ENCODE results near the gene GMPPA. TPM values are rescaled to one million over a fixed set of nuclear protein-coding genes. Genes with fewer than 3 reads are reported as not detected.

Gene GMPPA
- total RNA-seq, 1 donor from 2014 or later: 54.0 TPM

DNA sequence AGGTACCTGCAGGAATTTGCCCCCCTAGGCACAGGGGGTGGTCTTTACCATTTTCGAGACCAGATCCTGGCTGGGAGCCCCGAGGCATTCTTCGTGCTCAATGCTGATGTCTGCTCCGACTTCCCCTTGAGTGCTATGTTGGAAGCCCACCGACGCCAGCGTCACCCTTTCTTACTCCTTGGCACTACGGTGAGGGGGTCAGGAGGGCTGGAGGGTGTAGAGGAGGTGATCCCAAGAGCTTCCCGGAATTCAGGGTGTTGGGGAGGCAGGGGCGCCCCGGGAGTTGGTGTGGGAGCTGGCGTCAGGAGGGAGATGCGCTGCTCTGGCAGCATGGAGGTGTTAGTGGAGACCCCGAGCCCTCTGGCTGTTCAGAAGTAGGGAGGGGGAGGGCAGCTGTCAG, 3.2 kb downstream of the GMPPA start:
- intact Hi-C loops (cut with micrococcal nuclease): no loop called here

DNA sequence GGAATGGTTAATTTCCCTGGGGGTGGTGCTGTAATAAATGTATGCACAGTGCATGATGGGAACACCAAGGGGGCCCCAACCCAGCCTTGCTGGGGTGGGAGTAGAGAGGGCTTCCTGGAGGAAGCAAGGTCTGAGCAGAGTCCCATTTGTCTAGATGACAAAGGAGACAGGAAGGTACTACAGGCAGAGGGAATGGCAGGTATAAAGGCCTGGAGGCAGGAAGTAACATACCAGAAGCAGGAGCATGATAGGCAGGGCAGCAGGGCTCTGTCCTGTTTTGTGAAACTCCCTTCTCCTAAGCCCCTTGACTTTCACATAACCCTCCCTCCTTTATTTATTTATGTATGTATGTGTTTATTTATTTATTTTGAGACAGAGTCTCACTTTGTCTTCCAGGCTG, 3.9 kb downstream of the GMPPA start:
- intact Hi-C loops (cut with micrococcal nuclease): no loop called here

DNA sequence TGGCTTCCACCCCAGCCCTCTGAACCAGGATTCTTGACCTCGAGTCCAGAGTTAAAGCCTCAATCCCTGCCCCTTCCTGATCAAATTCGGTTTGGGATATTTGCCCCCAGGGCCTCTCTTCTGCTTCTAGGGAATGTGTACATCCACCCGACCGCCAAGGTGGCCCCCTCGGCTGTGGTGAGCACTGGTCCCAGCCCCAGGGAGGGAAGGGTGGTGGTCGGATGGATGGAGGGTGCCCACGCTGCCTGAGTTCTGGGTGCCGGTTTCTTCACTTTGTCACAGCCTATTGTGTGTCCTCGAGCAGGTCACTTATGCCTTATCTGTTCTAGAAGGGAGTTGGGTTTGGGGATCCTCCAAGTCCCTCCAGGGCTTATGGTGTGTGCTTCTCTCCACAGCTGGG, 6.9 kb downstream of the GMPPA start:
- intact Hi-C loops (cut with micrococcal nuclease): no loop called here

DNA sequence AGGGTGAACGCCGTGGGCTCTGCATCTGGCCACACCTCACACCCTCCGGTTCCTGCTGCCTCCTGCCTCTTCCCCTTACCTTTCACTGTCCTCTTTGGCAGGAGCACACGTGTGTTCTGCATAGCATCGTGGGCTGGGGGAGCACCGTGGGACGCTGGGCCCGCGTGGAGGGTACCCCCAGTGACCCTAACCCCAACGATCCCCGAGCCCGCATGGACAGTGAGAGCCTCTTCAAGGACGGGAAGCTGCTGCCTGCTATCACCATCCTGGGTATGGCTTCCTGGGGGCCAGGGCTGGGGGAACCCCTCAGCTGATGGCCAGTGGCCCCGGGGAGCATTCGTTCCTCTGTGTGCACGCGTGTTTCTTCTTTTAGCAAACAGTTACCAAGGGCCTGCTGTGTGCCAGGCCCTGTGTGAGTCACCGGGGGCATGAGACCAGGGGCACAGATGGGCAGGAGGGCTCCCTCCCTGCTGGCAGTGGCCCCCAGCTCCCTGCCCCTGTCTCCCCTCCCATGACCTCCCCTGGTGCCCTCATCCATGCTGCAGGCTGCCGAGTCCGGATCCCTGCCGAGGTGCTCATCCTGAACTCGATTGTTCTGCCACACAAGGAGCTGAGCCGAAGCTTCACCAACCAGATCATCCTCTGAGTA, 7.6 kb downstream of the GMPPA start:
- intact Hi-C loops (cut with micrococcal nuclease): no loop called here

DNA sequence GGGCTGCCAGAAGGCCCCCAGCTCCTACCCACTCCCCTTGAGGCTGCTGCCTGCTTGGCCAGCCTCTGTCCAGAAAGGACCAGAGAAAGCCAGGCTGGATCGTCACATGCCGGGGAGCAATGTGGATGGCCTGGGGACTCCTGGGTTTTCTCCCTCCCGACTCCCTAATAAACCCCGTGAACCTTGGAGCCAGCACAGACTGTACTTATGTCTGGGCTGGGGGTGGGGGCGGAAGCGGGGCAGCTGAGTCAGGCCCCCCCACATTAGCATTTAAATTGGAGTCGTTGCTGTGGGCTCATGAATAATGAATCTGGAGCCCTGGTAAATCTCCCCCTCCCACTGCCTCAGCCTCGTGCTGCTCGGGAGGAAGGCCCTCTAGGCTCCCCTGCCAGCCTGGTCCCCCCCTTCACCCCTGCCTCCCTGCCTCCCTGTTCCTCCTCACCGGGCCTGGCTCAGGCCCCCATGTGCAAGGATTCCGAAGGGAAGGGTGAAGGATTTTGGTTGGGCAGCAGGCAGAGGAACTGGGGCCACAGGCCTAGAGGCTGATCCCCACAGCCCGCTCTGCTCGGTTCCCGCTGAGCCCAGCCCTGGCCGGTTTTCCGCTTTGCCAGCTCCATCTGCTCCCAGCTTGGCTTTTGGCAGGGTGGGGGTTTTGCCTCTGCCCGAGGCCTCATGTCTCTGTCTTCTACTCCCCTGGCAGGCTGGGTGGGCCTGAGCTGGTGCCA, 8.3 kb downstream of the GMPPA start:
- intact Hi-C loops (cut with micrococcal nuclease): no loop called here

DNA sequence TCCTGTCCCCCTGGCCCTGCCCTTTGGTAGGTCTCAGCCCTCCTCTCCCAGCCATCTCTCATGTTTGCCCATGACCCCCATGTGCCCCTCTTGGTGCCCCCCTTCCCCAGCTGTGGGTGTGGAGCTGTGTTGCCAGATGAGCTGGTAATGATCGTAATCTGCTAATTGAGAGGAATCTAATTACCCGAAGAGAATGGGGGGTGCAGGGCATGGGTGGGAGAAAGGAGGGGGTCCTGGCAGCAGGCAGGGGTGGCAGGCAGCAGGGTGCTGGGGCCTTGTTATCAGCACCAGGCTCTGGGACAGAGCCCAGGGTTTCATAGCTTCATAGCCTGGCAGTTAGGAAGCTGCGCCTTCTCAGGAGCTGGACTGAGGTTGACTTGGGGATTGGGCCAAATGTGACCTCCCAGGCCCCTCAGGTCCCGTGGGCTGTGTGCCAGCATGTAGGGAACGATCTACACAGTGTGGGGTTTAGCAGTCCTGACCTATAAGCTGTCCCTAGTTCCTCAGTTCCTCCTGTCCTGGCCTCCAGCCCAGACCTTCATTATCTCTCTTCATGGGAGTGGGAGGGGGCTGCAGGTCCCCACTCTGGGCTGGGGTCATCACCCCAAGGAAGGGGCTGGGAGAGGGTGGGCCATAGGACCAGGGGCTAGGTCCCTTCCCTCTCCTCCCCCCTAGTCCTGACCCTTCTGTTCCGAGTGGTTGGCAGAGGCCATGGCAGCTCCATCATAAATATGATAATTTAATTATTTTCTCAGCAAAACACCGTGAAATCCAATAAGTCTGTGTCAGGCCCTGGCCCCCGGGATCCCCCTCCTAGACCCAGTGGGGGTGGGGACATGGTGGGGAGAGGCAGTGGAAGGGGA, 9.1 kb downstream of the GMPPA start:
- intact Hi-C loops (cut with micrococcal nuclease): no loop called here

DNA sequence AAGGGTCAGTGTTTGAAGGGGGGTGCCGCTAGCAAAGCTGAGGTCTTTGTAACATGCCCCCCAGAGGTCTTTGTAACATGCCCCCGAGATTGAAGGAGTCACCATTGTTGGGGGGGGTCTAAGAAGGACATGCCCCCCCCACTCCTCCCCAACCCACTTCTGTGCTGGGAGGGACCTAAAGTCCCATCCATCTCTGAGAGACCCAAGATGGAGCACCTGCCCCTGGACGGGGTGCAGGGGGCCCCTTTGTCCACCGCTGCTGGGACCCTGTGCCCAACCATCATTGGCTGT, 9.7 kb downstream of the GMPPA start:
- intact Hi-C loops (cut with micrococcal nuclease): no loop called here

DNA sequence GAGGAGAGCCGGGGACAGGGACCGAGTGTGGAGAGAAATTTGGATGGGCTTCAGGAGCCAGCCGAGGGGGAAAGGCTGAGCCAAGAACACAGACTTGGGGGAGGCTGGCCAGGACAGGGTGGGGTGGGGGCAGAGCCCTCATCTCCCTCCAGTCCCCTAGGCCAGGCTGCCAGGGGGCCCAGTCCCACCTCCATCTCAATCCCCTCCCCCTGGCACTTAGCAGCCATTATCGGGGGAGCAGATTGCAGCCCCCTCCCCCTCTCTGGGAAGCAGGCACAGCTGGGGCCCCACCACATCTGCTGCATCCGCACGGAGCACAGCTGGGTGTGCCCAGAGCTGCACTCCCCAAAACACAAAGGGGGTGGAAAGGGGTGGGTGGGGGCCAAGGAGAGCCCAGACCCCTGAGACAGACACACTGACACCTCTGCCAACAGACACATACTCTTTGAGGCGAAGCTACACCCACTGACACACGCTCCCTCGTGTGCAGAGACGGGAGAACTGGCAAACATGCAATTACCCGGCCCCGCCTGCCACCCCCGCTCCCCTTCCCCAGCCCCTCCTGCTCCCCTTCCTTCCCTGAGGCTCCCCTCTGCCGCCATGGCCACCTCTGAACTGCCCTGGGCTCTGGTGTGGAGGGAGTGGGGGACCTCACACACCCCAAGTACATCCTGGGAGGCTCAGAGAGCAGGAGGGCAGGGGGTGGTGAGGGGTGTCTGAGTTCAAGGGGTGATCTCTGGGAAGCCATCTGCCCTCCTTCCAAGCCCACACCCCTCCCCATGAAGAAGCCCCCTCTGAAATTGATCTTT, 10.5 kb downstream of the GMPPA start:
- intact Hi-C loops (cut with micrococcal nuclease): loop anchor here (1.0 kb wide), 2 partner anchors 11 to 21 kb away; partner anchors contain the start of gene GMPPA

DNA sequence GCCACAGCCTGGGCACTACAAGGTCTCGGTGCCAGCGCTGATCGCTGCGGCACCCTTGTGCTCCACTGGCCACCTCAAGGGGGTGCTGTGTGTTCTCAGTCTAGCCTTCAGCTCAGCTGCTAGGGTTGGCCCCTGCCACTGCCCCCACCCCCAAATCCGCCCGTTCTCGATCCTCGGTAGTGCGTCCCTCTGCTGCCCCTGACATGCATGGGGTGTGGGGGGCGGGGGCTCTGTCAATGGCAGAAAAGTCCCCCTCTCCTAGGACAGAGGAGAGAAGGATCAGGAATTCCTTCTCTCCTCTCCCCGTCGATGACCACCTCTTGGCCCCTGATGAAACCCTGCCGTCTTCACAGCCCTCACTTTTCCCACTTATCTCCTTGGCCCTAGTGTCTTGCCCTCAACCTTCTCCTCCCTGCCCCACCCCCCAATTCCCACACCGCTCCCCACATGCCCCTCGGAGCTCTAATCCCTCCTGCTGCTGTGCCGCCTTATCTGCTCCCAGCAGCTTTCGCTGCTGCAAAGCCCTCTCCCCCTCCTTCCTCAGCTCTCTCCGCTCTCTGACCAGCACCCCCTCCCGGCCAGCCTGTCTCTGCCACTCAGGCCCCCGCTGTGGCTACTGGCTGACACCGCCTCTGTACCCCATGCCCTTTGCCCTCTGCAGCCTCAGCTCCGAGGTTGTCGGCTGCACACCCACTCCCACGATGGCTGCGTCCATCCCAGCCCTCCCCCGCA, 11.3 kb downstream of the GMPPA start:
- intact Hi-C loops (cut with micrococcal nuclease): loop anchor here (1.0 kb wide), 2 partner anchors 12 to 20 kb away; partner anchors contain the start of gene GMPPA

DNA sequence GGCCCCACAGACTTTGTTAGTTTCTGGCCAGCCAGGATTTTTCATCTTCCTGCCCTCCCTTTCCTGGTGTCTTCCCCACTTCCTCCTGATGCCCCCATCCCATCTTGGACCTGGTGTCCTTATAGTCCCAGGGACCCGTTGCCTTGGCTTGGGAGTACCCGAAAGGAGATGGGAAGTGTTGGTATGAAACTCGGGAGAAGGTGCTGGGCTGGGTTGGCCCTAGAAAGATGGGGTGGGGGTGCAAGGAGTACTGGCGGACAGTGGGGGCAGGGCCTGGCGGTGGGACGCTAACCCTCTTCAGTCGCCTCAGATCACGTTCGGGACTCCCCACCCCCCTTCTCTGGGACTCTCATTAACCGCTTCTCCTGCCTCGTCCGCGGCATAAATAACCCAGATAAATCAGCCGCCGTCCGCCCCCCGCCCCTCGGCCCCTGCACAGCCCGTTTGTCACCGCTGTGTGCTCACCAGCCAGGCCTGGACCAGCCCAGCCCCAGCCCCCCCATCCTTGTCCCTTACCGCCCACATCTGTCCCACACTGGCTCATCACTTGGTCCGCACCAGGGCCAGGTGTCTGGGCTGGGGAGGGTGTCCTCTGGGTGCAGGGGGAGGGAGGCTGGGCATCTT, 11.9 kb downstream of the GMPPA start:
- intact Hi-C loops (cut with micrococcal nuclease): no loop called here

DNA sequence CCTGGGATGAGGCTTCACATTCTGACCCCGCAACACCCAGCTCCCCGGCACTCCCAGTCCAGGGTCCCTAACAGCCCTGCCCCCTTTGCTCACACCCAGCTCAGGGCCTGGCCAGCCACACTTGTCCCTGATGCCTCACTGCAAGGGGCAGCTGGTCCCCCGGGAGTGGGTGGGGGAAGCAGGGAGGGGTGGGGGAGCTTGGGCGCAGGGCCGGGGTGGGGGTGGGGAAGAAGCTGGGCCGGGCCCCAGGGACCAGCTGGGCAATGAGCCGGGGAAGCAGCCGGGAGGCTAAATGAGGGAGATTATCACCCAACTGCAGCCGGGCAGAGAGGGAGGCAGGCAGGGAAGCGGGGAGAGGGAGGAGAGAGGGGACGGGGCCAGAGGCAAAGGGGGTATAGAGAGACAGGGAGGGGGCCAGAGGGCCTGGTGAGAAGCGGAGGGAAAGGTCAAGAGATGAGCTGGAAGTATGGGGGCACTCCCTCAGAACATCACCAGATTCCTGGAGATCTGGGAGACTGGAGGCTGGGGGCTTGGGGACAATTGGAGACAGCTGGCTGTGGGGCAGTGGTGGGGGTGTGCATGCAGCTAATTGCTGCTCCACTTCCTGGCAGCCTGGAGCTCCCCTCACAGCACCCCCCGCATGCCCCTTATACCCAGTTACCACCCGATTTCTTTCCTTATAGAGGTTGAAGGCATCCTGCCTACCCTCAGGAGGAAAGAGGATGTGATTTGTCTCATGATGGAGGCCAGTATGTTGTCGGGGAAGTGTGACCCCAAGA, 13.0 kb downstream of the GMPPA start:
- intact Hi-C loops (cut with micrococcal nuclease): no loop called here

DNA sequence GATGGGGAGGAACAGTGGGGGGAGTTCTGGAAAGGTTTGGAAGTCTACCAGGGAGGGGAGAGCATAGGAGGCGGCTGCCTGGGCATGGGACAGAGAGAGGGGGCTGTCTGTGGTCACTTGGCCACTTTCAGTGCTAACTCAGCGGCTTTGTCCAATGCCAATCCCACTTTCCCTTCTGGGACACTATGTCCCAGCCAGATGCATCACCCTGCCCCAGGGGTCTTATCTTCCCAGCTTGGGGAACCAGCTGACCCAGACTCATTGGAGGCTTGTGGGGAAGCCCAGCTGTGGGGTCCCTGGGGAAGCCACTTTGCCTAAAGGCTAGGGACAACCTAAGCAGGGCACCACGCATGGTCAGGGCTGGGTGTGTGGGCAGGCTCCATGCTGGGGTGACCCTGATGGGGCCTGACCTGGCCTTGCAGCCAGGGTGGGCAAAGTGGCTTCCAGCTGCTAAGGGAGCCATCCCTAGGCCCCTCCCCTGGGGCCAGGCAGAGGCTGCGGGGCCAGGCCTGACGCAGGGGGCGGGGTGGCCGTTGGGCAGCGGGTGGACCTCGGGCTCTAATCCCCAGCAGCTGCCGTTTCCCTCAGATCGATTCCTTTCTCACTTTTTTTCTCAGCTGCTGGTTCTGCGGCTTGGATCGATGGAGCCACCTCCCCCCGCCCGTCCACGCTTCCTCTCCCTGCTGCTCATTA, 14.0 kb downstream of the GMPPA start:
- intact Hi-C loops (cut with micrococcal nuclease): no loop called here

DNA sequence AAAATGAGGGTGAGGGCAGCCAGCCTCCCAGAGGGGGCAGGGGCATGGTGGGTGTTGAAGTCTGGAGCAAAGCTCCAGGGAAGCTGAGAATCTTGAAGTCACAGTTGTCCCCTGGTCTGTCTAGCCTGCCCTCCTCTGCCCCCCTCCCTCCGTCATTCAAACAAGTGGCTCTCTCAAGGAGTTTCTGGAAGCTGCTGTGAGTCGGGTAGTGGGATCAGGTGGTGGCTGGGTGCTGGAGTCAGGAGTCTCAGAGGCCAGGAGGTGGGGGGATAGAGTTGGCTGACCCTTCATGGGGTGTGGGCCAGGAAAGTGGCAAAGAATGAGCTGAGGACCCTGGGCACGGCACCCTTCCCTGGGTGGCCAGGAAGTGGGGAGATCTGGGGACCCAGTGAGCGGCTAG, 15.1 kb downstream of the GMPPA start:
- intact Hi-C loops (cut with micrococcal nuclease): no loop called here

DNA sequence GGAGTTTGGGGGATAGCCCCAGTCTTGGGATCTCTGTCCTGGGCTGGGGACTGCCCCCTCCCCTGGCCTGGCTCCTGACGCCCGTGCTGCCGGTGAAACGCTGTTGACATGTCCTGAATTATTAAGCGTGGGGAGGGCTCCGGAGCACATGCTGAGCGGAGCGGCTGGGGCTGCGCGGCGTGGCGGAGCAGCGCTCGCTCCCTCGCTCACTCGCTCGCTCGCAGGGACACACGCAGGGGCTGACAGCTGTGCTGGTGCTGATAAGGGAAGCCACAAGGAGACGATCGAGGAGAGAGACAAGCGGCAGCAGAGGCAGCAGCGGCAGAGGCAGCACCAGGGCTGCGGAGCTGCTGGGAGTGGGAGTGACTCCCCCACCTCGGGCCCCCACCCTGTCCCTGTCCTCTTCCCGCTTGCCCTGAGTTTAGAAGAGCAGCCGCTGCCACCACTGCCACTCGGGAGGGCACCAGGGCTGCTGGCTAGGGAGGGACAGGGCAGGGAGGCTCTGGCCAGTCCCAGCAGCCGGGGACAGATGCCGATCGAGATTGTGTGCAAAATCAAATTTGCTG, 15.6 kb downstream of the GMPPA start, which contains the start of gene ASIC4:
ASIC4 (plus strand) TSS at position 287 of the 566 bp plus-strand sequence; CDS start at position 530, 243 bp downstream.
- intact Hi-C loops (cut with micrococcal nuclease): no loop called here

DNA sequence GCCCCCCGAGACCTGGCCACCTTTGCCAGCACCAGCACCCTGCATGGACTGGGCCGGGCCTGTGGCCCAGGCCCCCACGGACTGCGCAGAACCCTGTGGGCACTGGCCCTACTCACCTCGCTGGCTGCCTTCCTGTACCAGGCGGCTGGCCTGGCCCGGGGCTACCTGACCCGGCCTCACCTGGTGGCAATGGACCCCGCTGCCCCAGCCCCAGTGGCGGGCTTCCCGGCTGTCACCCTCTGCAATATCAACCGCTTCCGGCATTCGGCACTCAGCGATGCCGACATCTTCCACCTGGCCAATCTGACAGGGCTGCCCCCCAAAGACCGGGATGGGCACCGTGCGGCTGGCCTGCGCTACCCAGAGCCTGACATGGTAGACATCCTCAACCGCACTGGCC, 16.1 kb downstream of the GMPPA start:
- intact Hi-C loops (cut with micrococcal nuclease): no loop called here

DNA sequence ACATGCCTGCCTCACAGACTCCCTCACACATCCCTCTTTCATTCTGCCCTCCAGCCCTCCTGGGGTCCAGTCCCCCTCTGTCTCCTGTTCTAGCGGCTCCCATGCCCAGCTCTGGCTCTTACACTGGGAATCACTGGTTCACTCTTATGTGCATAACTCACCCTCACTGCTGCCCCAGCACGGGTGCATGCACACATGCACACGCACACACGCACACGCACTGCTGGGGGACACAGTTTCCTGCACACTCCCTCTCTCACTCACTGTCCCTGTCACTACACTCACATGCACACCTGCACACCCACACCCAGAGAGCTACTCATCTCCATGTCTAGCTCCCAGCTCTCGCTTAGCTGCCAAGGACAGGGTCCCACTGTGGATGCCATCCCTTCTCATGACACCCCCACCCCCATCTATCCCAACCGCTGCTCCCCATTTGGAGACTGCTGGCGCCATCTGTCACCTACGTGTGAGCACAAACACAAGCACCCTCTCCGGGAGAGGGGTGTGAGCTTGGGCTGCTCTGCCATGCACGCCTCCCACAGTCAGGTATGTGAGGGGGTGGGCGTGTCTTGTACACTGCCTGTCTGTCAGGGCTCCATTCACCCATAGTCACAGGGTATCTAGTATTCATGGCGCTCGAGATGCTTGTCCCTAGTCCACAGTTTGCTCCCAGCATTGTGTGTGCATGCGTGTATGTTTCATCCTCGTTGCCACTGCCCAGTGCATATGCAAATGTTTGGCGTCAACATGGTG, 17.4 kb downstream of the GMPPA start:
- intact Hi-C loops (cut with micrococcal nuclease): no loop called here

DNA sequence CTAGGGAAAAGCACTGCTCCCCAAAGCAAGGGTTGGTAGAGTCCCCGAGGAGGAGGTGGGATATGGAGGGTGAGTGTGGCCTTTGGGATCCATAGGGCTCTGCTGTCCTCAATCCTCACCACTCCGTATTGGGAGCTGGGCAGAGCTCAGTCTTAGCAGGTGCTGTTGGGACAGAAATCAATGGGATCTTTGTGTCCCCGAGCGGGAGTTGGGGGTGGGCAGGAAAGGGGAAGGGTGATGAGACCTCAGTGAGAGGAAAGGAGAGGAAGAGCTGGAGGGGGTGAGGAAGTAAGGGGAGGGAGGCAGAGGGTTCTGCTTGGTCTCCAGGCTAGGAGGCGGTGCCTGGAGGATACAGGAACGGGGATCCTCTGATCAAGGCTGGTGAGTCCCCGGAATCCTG, 18.2 kb downstream of the GMPPA start:
- intact Hi-C loops (cut with micrococcal nuclease): no loop called here

Data from T-helper 1 cell treated with Interleukin-12 subunit alpha and Interleukin-12 subunit beta and Interleukin-4 antibody, amounts not matched to agents 30 ng/mL and 1 ng/mL, for 36 hours (primary cell).